GM23248 (cell line): ENCODE data around the gene YBX3.

Experiments
- EZH2 ChIP-seq: fragments of 200-600 bp; sonication (generic); IDR thresholded peaks from 2 replicates; pipeline ENCODE4 v1.6.1; 2018; ENCODE audit warnings: antibody characterized with exemption, mild to moderate bottlenecking; ENCODE audit not compliant: insufficient read depth, poor library complexity, severe bottlenecking
- EZH2phosphoT487 ChIP-seq: fragments of 200-600 bp; sonication (generic); IDR thresholded peaks from 2 replicates; pipeline ENCODE4 v1.6.1; 2018; ENCODE audit warnings: antibody characterized with exemption, moderate library complexity, mild to moderate bottlenecking, low read depth; ENCODE audit not compliant: insufficient read depth

GRCh38 chr12:10722905-10723746 lies at the start of gene YBX3:
- TF ChIP-seq EZH2 (no peak), EZH2phosphoT487 (no peak)
